Fibroblast of villous mesenchyme (primary cell): ENCODE data around the gene FAT1. TPM values are rescaled to one million over a fixed set of nuclear protein-coding genes. Genes with fewer than 3 reads are reported as not detected.
"Not testable (repeated sequence)": the region's sequence is repeated elsewhere in the genome, so short reads cannot be mapped to it uniquely, and the experiment has no call there.

Experiments
- DNase-seq: peaks from one replicate; pipeline ENCODE4 v3.0.0-alpha.2; 2010; ENCODE audit warnings: low read depth
- H3K4me3 ChIP-seq: 2 replicates; pipeline ENCODE4 v1.5.1; 2011; ENCODE audit warnings: low read depth, mild to moderate bottlenecking, low read length
- total RNA-seq: library from RNA; depleted of rRNA; stranded (reverse); fragments of >200 nt; gene quantifications from 2 replicates; pipeline ENCODE4 v1.2.3, GENCODE V29; 2012
- TF ChIP-seq, protein P1 (sequence below): IDR thresholded peaks from 2 replicates; pipeline ENCODE4 v1.5.1; 2012; ENCODE audit warnings: low read depth, mild to moderate bottlenecking, low read length; ENCODE audit not compliant: insufficient read depth

FAT1 gene
- total RNA-seq, 1 donor, result 454 TPM

DNA sequence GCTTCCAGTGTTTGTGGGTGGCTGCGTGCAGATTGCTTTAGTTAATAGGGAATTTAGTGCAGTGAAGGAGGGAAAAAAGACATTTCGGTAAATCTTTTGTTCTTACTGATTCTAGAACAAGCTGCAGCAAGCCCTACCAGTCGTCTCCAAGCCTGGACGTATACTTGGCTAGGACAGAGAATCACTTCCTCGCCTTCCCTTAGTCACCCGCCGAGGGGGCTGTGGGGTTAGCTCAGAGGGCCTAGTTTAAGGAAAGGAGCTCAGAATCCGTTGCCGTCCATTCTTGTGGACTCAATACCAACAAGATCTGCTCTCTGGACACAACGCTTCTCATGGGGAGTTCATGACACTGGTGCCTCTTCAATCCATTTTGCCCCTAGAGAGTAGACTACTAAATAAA lies 36.3 kb upstream of the FAT1 start:
- TF ChIP-seq, protein P1, sequence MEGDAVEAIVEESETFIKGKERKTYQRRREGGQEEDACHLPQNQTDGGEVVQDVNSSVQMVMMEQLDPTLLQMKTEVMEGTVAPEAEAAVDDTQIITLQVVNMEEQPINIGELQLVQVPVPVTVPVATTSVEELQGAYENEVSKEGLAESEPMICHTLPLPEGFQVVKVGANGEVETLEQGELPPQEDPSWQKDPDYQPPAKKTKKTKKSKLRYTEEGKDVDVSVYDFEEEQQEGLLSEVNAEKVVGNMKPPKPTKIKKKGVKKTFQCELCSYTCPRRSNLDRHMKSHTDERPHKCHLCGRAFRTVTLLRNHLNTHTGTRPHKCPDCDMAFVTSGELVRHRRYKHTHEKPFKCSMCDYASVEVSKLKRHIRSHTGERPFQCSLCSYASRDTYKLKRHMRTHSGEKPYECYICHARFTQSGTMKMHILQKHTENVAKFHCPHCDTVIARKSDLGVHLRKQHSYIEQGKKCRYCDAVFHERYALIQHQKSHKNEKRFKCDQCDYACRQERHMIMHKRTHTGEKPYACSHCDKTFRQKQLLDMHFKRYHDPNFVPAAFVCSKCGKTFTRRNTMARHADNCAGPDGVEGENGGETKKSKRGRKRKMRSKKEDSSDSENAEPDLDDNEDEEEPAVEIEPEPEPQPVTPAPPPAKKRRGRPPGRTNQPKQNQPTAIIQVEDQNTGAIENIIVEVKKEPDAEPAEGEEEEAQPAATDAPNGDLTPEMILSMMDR, result no peak
- H3K4me3 ChIP-seq, result no peak overlapping the region
- DNase-seq, result no peak

DNA sequence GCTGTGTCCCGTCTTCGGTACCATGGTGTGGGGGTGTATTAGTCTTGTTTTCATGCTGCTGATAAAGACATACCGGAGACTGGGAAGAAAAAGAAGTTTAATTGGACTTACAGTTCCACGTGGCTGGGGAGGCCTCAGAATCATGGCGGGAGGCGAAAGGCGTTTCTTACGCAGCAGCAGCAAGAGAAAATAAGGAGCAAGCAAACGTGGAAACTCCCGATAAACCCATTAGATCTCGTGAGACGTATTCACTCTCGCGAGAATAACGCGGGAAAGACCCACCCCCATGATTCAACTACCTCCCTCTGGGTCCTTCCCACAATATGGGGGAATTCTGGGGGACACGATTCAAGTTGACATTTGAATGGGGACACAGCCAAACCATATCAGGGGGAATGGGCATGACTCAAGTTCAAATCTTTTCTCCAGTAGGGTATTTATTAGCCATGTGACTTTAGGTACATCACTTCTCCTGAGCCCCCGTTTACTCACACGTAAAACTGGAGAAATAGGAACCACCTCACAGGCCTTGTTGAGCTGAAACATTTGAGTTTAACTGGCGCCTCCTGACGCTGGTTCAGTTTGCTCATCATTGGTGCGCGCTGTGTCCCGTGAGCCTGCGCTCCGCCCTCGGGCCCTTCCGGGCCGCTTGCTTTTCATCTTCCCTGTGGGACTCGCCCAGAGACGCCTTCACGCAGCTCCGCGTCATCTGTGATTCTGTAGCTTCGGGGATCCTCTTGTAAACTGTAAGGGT lies 35.5 kb upstream of the FAT1 start:
- no peak overlapping the region for H3K4me3 ChIP-seq
- DNase-seq, result no peak
- TF ChIP-seq, protein P1, result no peak

DNA sequence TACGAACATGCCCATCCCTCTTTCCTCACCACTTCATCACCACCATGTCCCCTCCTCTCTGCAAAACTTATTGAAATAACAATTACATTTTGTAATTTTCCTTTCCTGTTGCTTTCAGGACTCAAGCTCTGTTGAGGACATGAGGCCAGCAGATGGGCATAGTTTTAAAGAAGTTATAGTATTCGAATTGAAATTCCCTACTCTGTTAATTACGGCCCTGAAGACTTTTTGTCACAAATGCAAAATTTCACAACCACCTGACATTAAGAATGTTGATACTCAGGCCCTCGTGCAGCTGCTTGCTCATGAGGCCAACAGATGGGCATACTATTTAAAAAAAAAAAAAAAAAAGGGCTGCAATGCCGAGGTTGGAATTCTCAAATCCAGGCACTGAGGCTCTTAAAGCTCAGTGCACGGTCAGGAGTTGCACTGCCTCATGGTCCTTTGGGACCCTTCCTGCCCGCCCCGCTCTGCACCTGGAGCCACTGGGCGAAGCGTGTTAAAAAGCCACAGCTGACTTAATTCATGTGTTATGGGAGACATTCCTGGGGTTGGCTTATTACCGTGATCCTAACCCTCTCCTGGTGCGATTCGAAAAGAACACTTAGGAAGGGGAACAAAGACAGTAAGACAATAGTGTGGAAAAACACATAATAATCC lies 34.2 kb upstream of the FAT1 start:
- no peak overlapping the region for H3K4me3 ChIP-seq
- no peak for DNase-seq
- TF ChIP-seq, protein P1, result no peak

DNA sequence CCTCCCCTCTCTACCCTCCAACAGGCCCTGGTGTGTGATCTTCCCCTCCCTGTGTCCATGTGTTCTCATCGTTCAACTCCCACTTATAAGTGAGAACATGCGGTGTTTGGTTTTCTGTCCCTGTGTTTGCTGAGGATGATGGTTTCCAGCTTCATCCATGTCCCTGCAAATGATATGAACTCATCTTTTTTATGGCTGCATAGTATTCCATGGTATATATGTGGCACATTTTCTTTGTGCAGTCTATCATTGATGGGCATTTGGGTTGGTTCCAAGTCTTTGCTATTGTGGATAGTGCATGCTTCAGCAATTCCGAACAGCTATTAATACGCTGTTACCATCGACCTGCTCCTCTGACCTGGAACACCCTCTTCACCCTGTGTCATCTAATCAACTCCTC lies 32.9 kb upstream of the FAT1 start:
- H3K4me3 ChIP-seq, DNase-seq: not testable (repeated sequence)

DNA sequence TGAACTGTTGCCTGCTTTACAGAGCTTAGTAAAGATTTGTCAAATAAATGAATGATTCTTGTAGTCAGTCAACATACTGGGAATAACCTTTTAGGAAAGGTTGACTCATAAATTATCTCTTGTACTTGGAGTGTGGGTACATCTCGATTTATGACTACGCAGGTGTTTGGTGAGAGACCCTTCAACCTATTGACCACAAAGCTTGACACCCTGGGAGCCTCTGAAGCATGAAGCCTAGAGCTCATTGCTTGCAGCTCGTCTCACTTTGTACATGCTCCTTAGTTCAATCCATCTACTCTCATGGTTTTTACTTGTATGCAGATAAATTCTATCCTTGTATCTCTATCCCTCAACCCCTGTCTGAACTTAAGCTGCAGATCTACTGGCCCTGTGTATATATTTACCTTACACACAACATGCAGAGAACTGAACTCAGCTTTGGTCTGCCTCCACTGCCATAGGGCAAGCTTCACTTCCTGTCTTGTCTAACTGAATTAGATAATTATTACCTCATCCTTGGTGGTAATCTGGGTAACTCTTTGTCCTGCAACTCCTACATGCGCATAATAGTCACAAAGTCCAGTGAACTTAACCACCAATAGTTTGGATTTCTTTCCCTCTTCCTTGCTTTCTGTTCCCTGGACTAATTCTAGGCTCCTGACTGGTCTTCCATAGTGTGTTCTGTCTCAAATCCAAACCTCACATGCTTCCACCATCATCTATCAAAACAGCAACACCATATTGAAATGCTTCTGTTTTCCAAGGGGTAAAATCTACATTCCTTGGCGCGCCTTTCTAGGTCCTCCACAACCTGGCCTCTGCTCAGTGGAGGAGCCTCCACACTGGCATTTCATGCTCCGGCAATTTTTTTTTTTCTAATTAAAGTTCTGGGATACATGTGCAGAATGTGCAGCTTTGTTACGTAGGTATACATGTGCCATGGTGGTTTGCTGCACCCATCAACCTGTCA lies 32.2 kb upstream of the FAT1 start:
- DNase-seq, result no peak
- TF ChIP-seq, protein P1, result no peak
- H3K4me3 ChIP-seq, result no peak overlapping the region

DNA sequence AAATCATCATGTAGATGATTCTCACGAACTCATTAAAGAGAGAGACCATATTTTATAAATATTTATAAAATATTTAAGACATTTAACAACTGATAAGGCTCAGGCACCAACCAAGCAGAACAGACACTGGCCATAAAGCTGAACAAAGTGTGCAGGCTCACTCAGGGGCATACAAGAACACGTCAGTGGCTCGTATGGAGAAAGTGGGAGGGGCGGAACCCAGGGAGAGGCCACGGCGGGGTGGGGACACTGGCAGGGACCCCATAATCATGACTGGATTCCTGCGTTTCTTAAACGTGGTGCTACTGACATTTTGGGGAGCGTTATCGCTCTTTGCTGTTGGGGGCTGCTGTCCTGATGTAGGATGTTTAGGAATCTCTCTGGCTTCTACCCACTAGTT lies 31.3 kb upstream of the FAT1 start:
- H3K4me3 ChIP-seq, result no peak overlapping the region
- DNase-seq, result no peak
- TF ChIP-seq, protein P1, result no peak

DNA sequence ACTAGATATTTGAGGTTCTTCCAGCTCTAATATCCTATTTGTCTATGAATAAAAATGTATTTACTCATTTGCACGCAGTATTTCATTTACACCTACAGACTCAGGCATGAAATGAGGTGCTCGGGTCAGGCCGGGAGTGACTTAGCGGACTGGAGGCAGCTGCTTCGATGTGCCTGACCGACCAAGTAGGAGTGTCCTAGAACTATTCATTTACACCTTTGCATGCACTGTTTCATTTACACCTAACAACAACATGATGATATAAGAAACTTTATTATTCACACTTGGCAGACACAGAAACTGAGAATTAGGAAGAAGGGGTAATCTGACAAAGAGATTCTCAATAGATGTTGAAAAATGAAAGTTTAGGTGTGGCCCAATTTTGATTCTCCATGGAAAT lies 28.7 kb upstream of the FAT1 start:
- TF ChIP-seq, protein P1, result no peak
- no peak overlapping the region for H3K4me3 ChIP-seq
- DNase-seq, result no peak
